ENCODE results near the gene GAS2L2. TPM values are rescaled to one million over a fixed set of nuclear protein-coding genes. Genes with fewer than 3 reads are reported as not detected.

The GAS2L2 gene
- total and polyA plus RNA-seq, 2 of the 8 experiments (the other 6 are each of a cell fraction or from before 2014, with no cell fraction given), result 0.09 to 0.13 TPM

DNA sequence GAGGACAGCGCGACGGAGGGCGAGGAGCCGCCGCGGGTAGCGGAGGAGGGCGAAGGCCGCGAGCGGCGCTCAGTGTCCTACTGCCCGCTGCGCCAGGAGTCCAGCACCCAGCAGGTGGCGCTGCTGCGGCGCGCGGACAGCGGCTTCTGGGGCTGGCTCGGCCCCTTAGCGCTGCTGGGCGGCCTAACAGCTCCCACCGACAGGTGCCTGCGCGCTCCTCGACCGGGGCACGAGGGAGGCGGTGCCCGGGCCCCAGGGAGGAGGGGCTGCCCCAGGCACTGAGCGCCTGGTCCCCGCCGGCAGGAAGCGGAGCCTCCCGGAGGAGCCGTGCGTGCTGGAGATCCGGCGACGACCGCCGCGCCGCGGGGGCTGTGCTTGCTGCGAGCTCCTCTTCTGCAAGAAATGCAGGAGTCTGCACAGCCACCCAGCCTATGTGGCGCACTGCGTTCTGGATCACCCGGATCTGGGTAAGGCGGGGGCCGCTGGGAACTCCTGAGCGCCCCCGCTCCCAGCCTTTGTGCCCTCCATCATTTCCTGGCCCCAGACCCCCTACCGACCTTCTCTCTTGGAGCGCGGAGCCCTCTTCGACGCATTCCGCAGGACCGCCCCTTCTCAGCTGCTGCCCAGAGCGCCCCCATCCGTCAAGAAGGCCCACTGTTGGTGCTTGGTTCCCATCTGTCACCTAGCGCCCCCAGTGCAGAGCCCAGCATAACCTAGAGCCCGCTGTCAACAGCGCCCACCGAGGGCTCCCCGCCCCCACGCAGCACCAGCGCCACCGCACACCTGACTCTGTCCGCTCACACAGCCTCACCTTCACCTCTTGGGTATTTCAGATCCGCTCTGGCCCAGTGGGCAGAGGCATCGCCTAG, 11.3 kb upstream of the GAS2L2 start (continued):
- TF ChIP-seq SRF (IDR thresholded peaks at IDR 0.05; ENCODE audit: low read depth, low read length) (no peak; the same call in 1 of the 2 replicates), KDM1A (IDR thresholded peaks at IDR 0.05; ENCODE audit: borderline replicate concordance, low read length) (no peak; the same call in 1 of the 2 replicates), SIN3A (conservative IDR thresholded peaks at IDR 0.05 in 1 of 2, IDR thresholded peaks at IDR 0.05 in 1 of 2; ENCODE audit: low read depth in 1 of 2, low read length in 2 of 2) (peak; percentile 82 to 86; a peak in 3 of 4 replicates), POLR2AphosphoS5 (IDR thresholded peaks at IDR 0.05; ENCODE audit: low read depth, low read length) (peak; percentile 54), TEAD4 (IDR thresholded peaks at IDR 0.05; ENCODE audit: low read depth, low read length) (peak; percentile 47; the same call in 1 of the 2 replicates), ASH2L (IDR thresholded peaks at IDR 0.05; ENCODE audit: low read length) (peak; percentile 64), MAFK (IDR thresholded peaks at IDR 0.05; ENCODE audit: low read depth, low read length) (no peak), HDAC2 (IDR thresholded peaks at IDR 0.05; ENCODE audit: borderline replicate concordance in 1 of 2, low read depth in 2 of 2, low read length in 2 of 2) (peak in 1 of 2 experiments; percentile 81; a peak in 2 of 4 replicates), CTCF (IDR thresholded peaks at IDR 0.05; ENCODE audit: control extremely low read depth in 1 of 3, insufficient read depth in 1 of 3, low read depth in 1 of 3, low read length in 3 of 3) (peak; percentile 96 to 99 (median 97)), FOSL1 (IDR thresholded peaks at IDR 0.05; ENCODE audit: insufficient read depth, low read depth, low read length) (peak; percentile 50; the same call in 1 of the 2 replicates), POLR2A (IDR thresholded peaks at IDR 0.05; ENCODE audit: control extremely low read depth in 1 of 2, low read depth in 2 of 2, low read length in 2 of 2) (peak in 1 of 2 experiments; percentile 34; a peak in 1 of 3 replicates), KDM4A (IDR thresholded peaks at IDR 0.05; ENCODE audit: low read depth, low read length, severe bottlenecking) (peak; percentile 98), PHF8 (conservative IDR thresholded peaks at IDR 0.05; ENCODE audit: low read depth, low read length) (no peak; the same call in 1 of the 2 replicates), GABPA (IDR thresholded peaks at IDR 0.05; ENCODE audit: borderline replicate concordance, insufficient read depth, low read length) (peak; percentile 82), RAD21 (IDR thresholded peaks at IDR 0.05 in 1 of 2, conservative IDR thresholded peaks at IDR 0.05 in 1 of 2; ENCODE audit: low read depth in 2 of 2, low read length in 2 of 2) (peak; percentile 75 to 86), ATF3 (IDR thresholded peaks at IDR 0.05; ENCODE audit: insufficient read depth, low read depth, low read length) (0 out of 2 replicates have a peak, but pooled peaks have one; percentile 17), TAF1 (IDR thresholded peaks at IDR 0.05; ENCODE audit: low read depth, low read length) (peak; percentile 30; the same call in 1 of the 2 replicates), SP1 (IDR thresholded peaks at IDR 0.05; ENCODE audit: low read depth, low read length) (peak; percentile 21; the same call in 1 of the 2 replicates), JUND (IDR thresholded peaks at IDR 0.05; ENCODE audit: low read length) (0 out of 2 replicates have a peak, but pooled peaks have one; percentile 11)
